Mesothelial cell of epicardium (in vitro differentiated cells): Measurements from ENCODE around the gene CELF6. TPM values are rescaled to one million over a fixed set of nuclear protein-coding genes. Genes with fewer than 3 reads are reported as not detected.

Experiments
- DNase-seq, 2 experiments: peaks; one replicate each; pipeline ENCODE4 v3.0.0; 2021; ENCODE audit warnings: low spot score in 2 of 2; ENCODE audit not compliant: unreplicated experiment in 2 of 2
- H3K27ac Mint-ChIP-seq: 2 replicates; pipeline ENCODE4 v1.8.0; 2021; ENCODE audit warnings: mixed read lengths
- H3K27me3 Mint-ChIP-seq: 2 replicates; pipeline ENCODE4 v1.8.0; 2021; ENCODE audit warnings: low read depth, mixed read lengths
- H3K36me3 Mint-ChIP-seq: 2 replicates; pipeline ENCODE4 v1.8.0; 2021; ENCODE audit warnings: mixed read lengths
- H3K4me1 Mint-ChIP-seq: 2 replicates; pipeline ENCODE4 v1.8.0; 2021; ENCODE audit warnings: mixed read lengths
- H3K4me3 Mint-ChIP-seq: 2 replicates; pipeline ENCODE4 v1.8.0; 2021; ENCODE audit warnings: mild to moderate bottlenecking, moderate library complexity, mixed read lengths
- H3K9me3 Mint-ChIP-seq: 2 replicates; pipeline ENCODE4 v1.8.0; 2021; ENCODE audit warnings: mixed read lengths
- CTCF ChIP-seq: fragments of 200-600 bp; sonication (generic); IDR thresholded peaks from one replicate; pipeline ENCODE4 v1.5.0; 2021; ENCODE audit warnings: antibody characterized with exemption; ENCODE audit not compliant: unreplicated experiment
- total RNA-seq: library from RNA; stranded (reverse); gene quantifications from 3 replicates; pipeline ENCODE4 v1.2.1, GENCODE V29; 2021

Gene CELF6
- total RNA-seq, 1 donor from 2014 or later = 1.2 TPM

- Mint-ChIP-seq H3K36me3 (no peaks in the 10 kb centered on the region), H3K27ac (no peak overlapping the region), H3K27me3 (peaks cover 45% of the 10 kb centered on the region), H3K4me3 (no peak overlapping the region), H3K9me3 (no peaks in the 10 kb centered on the region), H3K4me1 (no peaks in the 10 kb centered on the region)
- TF ChIP-seq CTCF = no peak
- DNase-seq = no peak
Observed at GRCh38 chr15:72289597-72290325, 30.2 kb downstream of the CELF6 start.

GRCh38 chr15:72288796-72289596 lies 31.0 kb downstream of the CELF6 start:
- H3K4me3 Mint-ChIP-seq = no peak overlapping the region
- no peaks in the 10 kb centered on the region for H3K4me1 Mint-ChIP-seq
- no peaks in the 10 kb centered on the region for H3K36me3 Mint-ChIP-seq
- no peak for DNase-seq
- no peak for TF ChIP-seq CTCF
- peaks cover 39% of the 10 kb centered on the region for H3K27me3 Mint-ChIP-seq
- H3K9me3 Mint-ChIP-seq = no peaks in the 10 kb centered on the region
- no peak overlapping the region for H3K27ac Mint-ChIP-seq

- Mint-ChIP-seq H3K36me3 (no peaks in the 10 kb centered on the region), H3K4me3 (no peak overlapping the region), H3K27me3 (peaks cover 15% of the 10 kb centered on the region), H3K4me1 (no peaks in the 10 kb centered on the region), H3K27ac (no peak overlapping the region), H3K9me3 (no peaks in the 10 kb centered on the region)
- no peak for TF ChIP-seq CTCF
- DNase-seq = no peak
Observed at GRCh38 chr15:72285927-72286516, 33.9 kb downstream of the CELF6 start.

GRCh38 chr15:72285402-72285801 lies 34.6 kb downstream of the CELF6 start:
- Mint-ChIP-seq H3K36me3 (no peaks in the 10 kb centered on the region), H3K4me3 (no peak overlapping the region), H3K9me3 (no peaks in the 10 kb centered on the region), H3K4me1 (no peaks in the 10 kb centered on the region), H3K27ac (no peak overlapping the region), H3K27me3 (peaks cover 9% of the 10 kb centered on the region)
- DNase-seq = no peak
- no peak for TF ChIP-seq CTCF

GRCh38 chr15:72284781-72285180 lies 35.2 kb downstream of the CELF6 start:
- H3K27me3 Mint-ChIP-seq = peaks cover 12% of the 10 kb centered on the region
- TF ChIP-seq CTCF = no peak
- no peaks in the 10 kb centered on the region for H3K4me1 Mint-ChIP-seq

More at GRCh38 chr15:72284781-72285180, 35.2 kb downstream of the CELF6 start:
- Mint-ChIP-seq H3K9me3 (no peaks in the 10 kb centered on the region), H3K36me3 (no peaks in the 10 kb centered on the region), H3K4me3 (no peak overlapping the region), H3K27ac (no peak overlapping the region)
- no peak for DNase-seq
